Naive thymus-derived CD4-positive, alpha-beta T cell (primary cell): ENCODE results near the gene ACADS. TPM values are rescaled to one million over a fixed set of nuclear protein-coding genes. Genes with fewer than 3 reads are reported as not detected.

Source experiments
- ATAC-seq: fragments of 150-1000 bp; cut with Tn5 transposase; 2 replicates; pipeline ENCODE4 v1.10.0; 2021; ENCODE audit warnings: mild to moderate bottlenecking, moderate library complexity
- CTCF ChIA-PET: fragments of 350-600 bp; sonication (Branson Sonifier 250); formaldehyde crosslinking; loops from one replicate; lab custom pipeline; 2021; ENCODE audit warnings: antibody characterized with exemption; lab: Charles Lee
- POLR2A ChIA-PET: fragments of 350-600 bp; sonication (Branson Sonifier 250); formaldehyde crosslinking; loops from one replicate; lab custom pipeline; 2021; ENCODE audit warnings: antibody characterized with exemption, inconsistent platforms; lab: Charles Lee
- DNase-seq, 9 donors: peaks; one replicate each; pipeline versions ENCODE4 v3.0.0 to v3.0.0-alpha.2; 2020 to 2022; ENCODE audit warnings: mixed read lengths in 1 of 9
- H3K27ac ChIP-seq: one replicate; pipeline ENCODE4 v1.7.0; 2013; ENCODE audit warnings: mild to moderate bottlenecking, low read depth, low read length, moderate library complexity
- H3K27me3 ChIP-seq, 2 donors: one replicate each; pipeline ENCODE4 v1.7.0; 2013; ENCODE audit warnings: low read length in 2 of 2, mild to moderate bottlenecking in 2 of 2, moderate library complexity in 2 of 2; ENCODE audit not compliant: control insufficient read depth in 2 of 2, insufficient read depth in 2 of 2
- H3K36me3 ChIP-seq, 3 experiments: 1 replicate in 2 of 3; 2 replicates in 1 of 3; pipeline ENCODE4 v1.7.0; 2013; ENCODE audit warnings: low read length in 3 of 3, mild to moderate bottlenecking in 3 of 3, moderate library complexity in 1 of 3; ENCODE audit not compliant: insufficient read depth in 3 of 3, control insufficient read depth in 2 of 3
- H3K4me1 ChIP-seq, 2 donors: one replicate each; pipeline ENCODE4 v1.7.0; 2013; ENCODE audit warnings: low read length in 2 of 2, mild to moderate bottlenecking in 2 of 2, moderate library complexity in 1 of 2; ENCODE audit not compliant: control insufficient read depth in 2 of 2, insufficient read depth in 2 of 2
- H3K4me3 ChIP-seq: 2 replicates; pipeline ENCODE4 v1.7.0; 2013; ENCODE audit warnings: mild to moderate bottlenecking, low read length
- H3K9me3 ChIP-seq, 3 experiments: 1 replicate in 2 of 3; 2 replicates in 1 of 3; pipeline ENCODE4 v1.7.0; 2013; ENCODE audit warnings: low read length in 3 of 3; ENCODE audit not compliant: control insufficient read depth in 2 of 3
- H3K27ac Mint-ChIP-seq, 9 donors: one replicate each; pipeline ENCODE4 v1.8.0; 2020 to 2022; ENCODE audit warnings: mixed read lengths in 9 of 9, mild to moderate bottlenecking in 8 of 9, moderate library complexity in 5 of 9, inconsistent platforms in 2 of 9
- H3K27me3 Mint-ChIP-seq, 5 donors: one replicate each; pipeline ENCODE4 v1.8.0; 2021 to 2022; ENCODE audit warnings: mixed read lengths in 5 of 5, mild to moderate bottlenecking in 1 of 5
- H3K36me3 Mint-ChIP-seq, 5 donors: one replicate each; pipeline ENCODE4 v1.8.0; 2020 to 2022; ENCODE audit warnings: mixed read lengths in 5 of 5, mild to moderate bottlenecking in 3 of 5, inconsistent platforms in 1 of 5
- H3K4me1 Mint-ChIP-seq, 7 donors: one replicate each; pipeline ENCODE4 v1.8.0; 2020 to 2022; ENCODE audit warnings: mixed read lengths in 7 of 7, mild to moderate bottlenecking in 3 of 7, inconsistent platforms in 1 of 7
- H3K4me3 Mint-ChIP-seq, 10 donors: one replicate each; pipeline ENCODE4 v1.8.0; 2020 to 2022; ENCODE audit warnings: mild to moderate bottlenecking in 10 of 10, mixed read lengths in 10 of 10, moderate library complexity in 6 of 10, inconsistent platforms in 2 of 10
- H3K9me3 Mint-ChIP-seq, 11 donors: one replicate each; pipeline ENCODE4 v1.8.0; 2020 to 2022; ENCODE audit warnings: mixed read lengths in 11 of 11, mild to moderate bottlenecking in 4 of 11, inconsistent platforms in 1 of 11, moderate library complexity in 1 of 11
- intact Hi-C, 2 donors: fragments of 100-400 bp; cut with micrococcal nuclease; formaldehyde crosslinking; loops; one replicate each; pipeline ENCODE4 v1.15.1; 2023
- polyA plus RNA-seq, 2 donors: library from polyadenylated mRNA; unstranded; fragments of 300-500 nt; fragmentation: Illumina TruSeq; gene quantifications; one replicate each; pipeline ENCODE4 v1.2.3, GENCODE V29; 2021
- total RNA-seq, 6 experiments: library from RNA in 5 of 6; stranded (reverse) in 5 of 6; gene quantifications; 1 replicate in 5 of 6; 2 replicates in 1 of 6; pipeline ENCODE4 v1.2.3 and lab custom pipeline; 2021 to 2026

The ACADS gene
- total and polyA plus RNA-seq, 7 experiments from 2014 or later: 10.4 to 28.7 (median 16.0) TPM

DNA sequence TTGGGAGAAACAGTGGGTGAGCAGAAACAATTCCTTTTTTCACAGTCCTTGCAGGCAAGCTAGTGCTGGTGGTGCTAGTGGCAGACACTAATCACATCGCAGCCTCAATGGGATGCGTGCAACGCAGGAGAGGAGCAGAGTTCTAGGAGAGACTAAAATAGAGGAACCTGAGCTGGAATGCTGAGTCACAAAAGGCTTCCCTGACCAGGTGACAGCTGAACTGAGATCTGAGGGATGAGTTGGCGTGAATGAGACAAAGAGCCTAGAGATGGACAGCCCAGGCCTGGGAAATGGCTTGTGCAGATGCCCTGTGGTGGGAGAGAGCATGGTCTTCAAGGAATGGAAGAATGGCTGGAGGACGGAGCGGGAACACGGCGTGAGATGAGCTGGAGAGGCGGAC is 25.8 kb downstream of the ACADS start:
- peaks cover 0 to 2% (median 0%) of the 10 kb centered on the region in 7 donors for H3K4me1 Mint-ChIP-seq
- no peak overlapping the region for H3K4me3 Mint-ChIP-seq
- ATAC-seq (no peak), DNase-seq (no peak)
- ChIA-PET POLR2A (no interaction called here), CTCF (interaction anchor here (0.7 kb wide), 1 partner anchor 220 kb away, joined by 3 read pairs; no protein-coding TSS in a partner anchor)
- no peak overlapping the region for H3K27ac Mint-ChIP-seq
- Histone ChIP-seq H3K36me3 (no peaks in the 10 kb centered on the region), H3K27ac (no peak overlapping the region), H3K4me1 (no peaks in the 10 kb centered on the region), H3K9me3 (peaks cover 0 to 5% (median 0%) of the 10 kb centered on the region in 3 experiments), H3K27me3 (no peaks in the 10 kb centered on the region), H3K4me3 (no peak overlapping the region)
- H3K27me3 Mint-ChIP-seq: peaks cover 0 to 9% (median 5%) of the 10 kb centered on the region in 5 donors
- H3K36me3 Mint-ChIP-seq: peaks cover 0 to 8% (median 5%) of the 10 kb centered on the region in 5 donors
- H3K9me3 Mint-ChIP-seq: peaks cover 1 to 17% (median 7%) of the 10 kb centered on the region in 11 donors
- intact Hi-C loops: no loop called here

DNA sequence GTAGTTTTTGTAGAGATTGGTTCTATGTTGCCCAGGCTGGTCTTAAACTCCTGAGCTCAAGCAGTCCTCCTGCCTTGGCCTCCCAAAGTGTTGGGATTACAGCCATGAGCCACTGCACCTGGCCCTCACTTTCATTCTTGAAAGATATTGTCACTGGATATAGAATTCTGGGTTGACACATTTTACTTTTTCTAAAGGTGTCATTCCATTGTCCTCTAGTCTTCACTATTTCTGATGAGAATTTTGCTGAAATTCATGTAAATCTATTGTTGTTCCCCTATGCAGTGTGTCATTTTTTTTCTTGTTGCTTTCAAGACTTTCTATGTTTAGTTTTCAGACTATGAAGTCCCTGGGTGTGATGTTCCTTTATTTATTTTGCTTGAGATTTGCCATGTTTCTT is 29.2 kb downstream of the ACADS start:
- peaks cover 0 to 11% (median 6%) of the 10 kb centered on the region in 5 donors for H3K36me3 Mint-ChIP-seq
- intact Hi-C loops: no loop called here
- Histone ChIP-seq H3K4me1 (no peaks in the 10 kb centered on the region), H3K27me3 (no peaks in the 10 kb centered on the region), H3K9me3 (peaks cover 0 to 5% (median 0%) of the 10 kb centered on the region in 3 experiments), H3K4me3 (no peak overlapping the region), H3K36me3 (no peaks in the 10 kb centered on the region), H3K27ac (no peak overlapping the region)
- CTCF ChIA-PET: no interaction called here
- no peak overlapping the region for H3K27ac Mint-ChIP-seq
- ATAC-seq (no peak), DNase-seq (no peak)
- peaks cover 1 to 17% (median 7%) of the 10 kb centered on the region in 11 donors for H3K9me3 Mint-ChIP-seq
- no peak overlapping the region for H3K4me3 Mint-ChIP-seq
- H3K27me3 Mint-ChIP-seq: peaks cover 0 to 9% (median 5%) of the 10 kb centered on the region in 5 donors
- POLR2A ChIA-PET: no interaction called here
- peaks cover 0 to 10% (median 0%) of the 10 kb centered on the region in 7 donors for H3K4me1 Mint-ChIP-seq

DNA sequence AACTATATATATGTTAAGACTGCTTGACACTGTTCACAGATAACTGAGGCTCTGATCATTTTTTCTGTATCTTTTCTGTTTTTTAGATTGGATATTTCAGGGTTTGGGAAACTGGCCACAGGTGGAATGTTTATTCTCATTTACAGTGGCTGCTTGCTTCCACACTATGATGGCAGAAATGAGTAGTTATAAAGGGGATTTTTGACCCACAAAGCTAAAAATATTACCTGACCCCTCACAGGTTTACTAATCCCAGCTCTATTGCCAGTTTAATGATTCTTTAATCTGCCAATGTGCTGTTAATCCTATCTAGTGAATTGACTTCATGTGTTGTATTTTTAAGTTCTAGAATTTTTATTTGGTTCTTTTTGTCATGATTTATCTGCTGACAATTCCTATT is 29.6 kb downstream of the ACADS start:
- H3K27ac ChIP-seq: no peak overlapping the region
- peaks cover 0 to 15% (median 4%) of the 10 kb centered on the region in 7 donors for H3K4me1 Mint-ChIP-seq
- peaks cover 1 to 17% (median 7%) of the 10 kb centered on the region in 11 donors for H3K9me3 Mint-ChIP-seq
- H3K4me3 Mint-ChIP-seq: no peak overlapping the region
- no peak for DNase-seq
- peaks cover 0 to 9% (median 5%) of the 10 kb centered on the region in 5 donors for H3K27me3 Mint-ChIP-seq
- H3K27me3 ChIP-seq: no peaks in the 10 kb centered on the region
- intact Hi-C loops: no loop called here
- H3K27ac Mint-ChIP-seq: no peak overlapping the region
- H3K36me3 Mint-ChIP-seq: peaks cover 0 to 11% (median 6%) of the 10 kb centered on the region in 5 donors
- ATAC-seq: no peak
- no peaks in the 10 kb centered on the region for H3K4me1 ChIP-seq
- H3K36me3 ChIP-seq: no peaks in the 10 kb centered on the region
- H3K9me3 ChIP-seq: peaks cover 0 to 5% (median 0%) of the 10 kb centered on the region in 3 experiments
- no peak overlapping the region for H3K4me3 ChIP-seq
- ChIA-PET POLR2A (no interaction called here), CTCF (no interaction called here)

DNA sequence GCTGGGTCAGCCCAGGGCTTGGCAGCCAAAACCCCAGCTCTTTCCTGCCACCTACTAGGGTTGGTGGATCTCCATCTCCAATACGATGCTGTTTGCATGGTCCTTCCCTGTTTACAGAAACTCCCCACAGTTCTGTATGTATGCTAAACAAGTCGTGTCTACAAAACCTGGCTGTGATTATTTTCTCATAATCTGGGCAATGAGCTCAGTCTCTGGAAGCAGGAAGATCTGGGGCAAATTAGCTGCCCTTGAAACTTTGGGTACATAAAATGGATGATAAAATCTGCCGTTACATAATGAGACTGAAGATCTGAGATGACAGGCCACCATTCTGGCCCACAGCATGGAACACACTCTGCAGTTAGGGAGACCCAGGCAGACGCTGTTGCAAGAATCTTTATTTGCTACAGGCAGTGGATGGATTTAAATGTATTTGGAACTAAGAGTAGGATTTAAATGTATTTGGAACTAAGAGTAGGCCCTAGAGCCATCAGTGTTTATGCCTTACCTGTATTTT is 31.7 kb downstream of the ACADS start:
- Mint-ChIP-seq H3K9me3 (peaks cover 1 to 17% (median 7%) of the 10 kb centered on the region in 11 donors), H3K4me1 (peaks cover 0 to 32% (median 18%) of the 10 kb centered on the region in 7 donors), H3K27ac (no peak overlapping the region), H3K4me3 (no peak overlapping the region), H3K27me3 (peaks cover 0 to 9% (median 3%) of the 10 kb centered on the region in 5 donors), H3K36me3 (peaks cover 4 to 20% (median 13%) of the 10 kb centered on the region in 5 donors)
- ATAC-seq (no peak), DNase-seq (no peak)
- Histone ChIP-seq H3K27me3 (no peaks in the 10 kb centered on the region), H3K27ac (no peak overlapping the region), H3K9me3 (peaks cover 0 to 5% (median 0%) of the 10 kb centered on the region in 3 experiments), H3K36me3 (peaks cover 0 to 15% (median 0%) of the 10 kb centered on the region in 3 experiments), H3K4me1 (no peaks in the 10 kb centered on the region), H3K4me3 (no peak overlapping the region)
- intact Hi-C loops: no loop called here
- ChIA-PET POLR2A (interaction anchor here (0.5 kb wide), 1 partner anchor 206 kb away, joined by 4 read pairs; no protein-coding TSS in a partner anchor), CTCF (no interaction called here)

DNA sequence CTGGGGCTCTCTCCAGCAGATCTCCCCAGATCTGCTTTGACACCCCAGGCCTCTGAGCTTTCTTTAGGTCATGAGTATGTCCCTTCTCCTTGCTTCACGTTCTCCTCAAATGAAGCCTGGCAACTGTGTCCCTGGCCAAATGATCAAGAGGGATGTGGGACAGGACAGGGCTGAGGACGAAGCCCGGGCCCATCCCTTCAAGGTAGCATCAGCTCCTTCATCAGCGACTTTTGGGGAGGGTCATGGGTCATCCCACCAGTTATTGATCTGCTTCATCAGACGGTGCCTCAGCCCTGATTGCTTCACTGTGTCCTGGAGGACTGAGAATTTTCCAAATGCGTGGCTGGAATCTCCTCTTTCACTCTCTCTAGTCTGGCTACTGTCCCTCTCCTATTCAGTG is 32.3 kb downstream of the ACADS start:
- intact Hi-C loops: no loop called here
- ChIA-PET CTCF (no interaction called here), POLR2A (interaction anchor here (0.5 kb wide), 1 partner anchor 205 kb away, joined by 4 read pairs; no protein-coding TSS in a partner anchor)
- Mint-ChIP-seq H3K36me3 (peaks cover 4 to 21% (median 13%) of the 10 kb centered on the region in 5 donors), H3K27me3 (peaks cover 0 to 9% (median 3%) of the 10 kb centered on the region in 5 donors), H3K27ac (peak overlapping the region in 1 of 9 donors; percentile 10), H3K4me3 (no peak overlapping the region), H3K9me3 (peaks cover 1 to 17% (median 7%) of the 10 kb centered on the region in 11 donors), H3K4me1 (peaks cover 0 to 32% (median 19%) of the 10 kb centered on the region in 7 donors)
- H3K27me3 ChIP-seq: no peaks in the 10 kb centered on the region
- no peak overlapping the region for H3K4me3 ChIP-seq
- ATAC-seq (no peak), DNase-seq (no peak)
- H3K4me1 ChIP-seq: no peaks in the 10 kb centered on the region
- H3K9me3 ChIP-seq: peaks cover 0 to 5% (median 0%) of the 10 kb centered on the region in 3 experiments
- no peak overlapping the region for H3K27ac ChIP-seq
- peaks cover 0 to 19% (median 0%) of the 10 kb centered on the region in 3 experiments for H3K36me3 ChIP-seq

DNA sequence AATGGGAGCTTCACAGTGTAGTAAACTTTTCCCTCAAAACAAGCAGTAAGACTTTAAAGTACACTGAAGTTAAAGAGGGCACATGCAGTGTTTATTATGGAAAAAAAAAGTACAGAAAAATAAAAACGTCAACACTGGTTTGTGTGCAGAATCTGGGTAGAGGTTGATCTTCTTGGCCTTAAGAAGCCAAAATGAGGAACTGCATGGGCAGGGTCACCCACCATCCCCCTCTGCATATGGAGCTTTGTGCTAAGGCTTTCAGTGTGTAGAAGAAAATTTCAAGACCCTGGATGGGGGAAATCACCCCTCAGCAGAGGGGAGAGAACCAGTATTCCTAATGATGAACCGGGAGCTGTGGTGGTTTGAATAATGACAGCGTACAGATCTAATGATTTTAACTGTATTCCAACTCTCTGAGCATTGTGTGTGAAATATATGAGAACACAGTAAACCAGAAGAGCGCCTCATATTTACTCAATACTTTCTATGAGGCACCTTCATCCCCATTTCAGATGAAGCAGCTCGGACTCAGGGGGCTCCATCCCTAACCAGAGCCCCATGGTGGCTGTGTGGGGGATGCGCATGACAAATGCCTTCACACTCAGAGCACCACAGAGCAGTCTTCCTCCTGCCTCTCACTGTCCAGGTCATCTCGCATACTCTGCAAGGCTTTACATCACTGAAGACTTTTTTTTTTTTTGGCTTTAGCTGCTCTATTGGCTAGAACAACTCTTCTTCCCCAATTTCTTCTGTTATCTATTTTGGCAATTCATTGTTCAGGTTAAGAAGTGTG is 33.4 kb downstream of the ACADS start:
- peaks cover 0 to 13% (median 7%) of the 10 kb centered on the region in 11 donors for H3K9me3 Mint-ChIP-seq
- ChIA-PET CTCF (no interaction called here), POLR2A (no interaction called here)
- H3K27ac Mint-ChIP-seq: peak overlapping the region in 7 of 9 donors; percentile 26 to 98 (median 87)
- intact Hi-C loops: no loop called here
- no peak overlapping the region for H3K27ac ChIP-seq
- H3K27me3 ChIP-seq: no peaks in the 10 kb centered on the region
- H3K4me1 ChIP-seq: no peaks in the 10 kb centered on the region
- peaks cover 4 to 24% (median 13%) of the 10 kb centered on the region in 5 donors for H3K36me3 Mint-ChIP-seq
- ATAC-seq (no peak), DNase-seq (no peak)
- no peak overlapping the region for H3K4me3 ChIP-seq
- H3K36me3 ChIP-seq: peaks cover 0 to 30% (median 0%) of the 10 kb centered on the region in 3 experiments
- H3K9me3 ChIP-seq: peaks cover 0 to 5% (median 0%) of the 10 kb centered on the region in 3 experiments
- peaks cover 0 to 32% (median 19%) of the 10 kb centered on the region in 7 donors for H3K4me1 Mint-ChIP-seq
- H3K4me3 Mint-ChIP-seq: peak overlapping the region in 2 of 10 donors; percentile 17 to 68
- H3K27me3 Mint-ChIP-seq: peaks cover 0 to 9% (median 0%) of the 10 kb centered on the region in 5 donors
